GM20431 (cell line): ENCODE measurements around the gene ADPRHL1.
"Not testable (repeated sequence)": the region's sequence is repeated elsewhere in the genome, so short reads cannot be mapped to it uniquely, and the experiment has no call there.

Experiments used
- in situ Hi-C: fragments of 300-500 bp; cut with MseI, MboI; formaldehyde crosslinking; loops from one replicate; pipeline ENCODE4 v1.15.0; 2020; ENCODE audit warnings: low sequenced_read_pairs; ENCODE audit not compliant: unreplicated experiment

The ADPRHL1 gene

DNA sequence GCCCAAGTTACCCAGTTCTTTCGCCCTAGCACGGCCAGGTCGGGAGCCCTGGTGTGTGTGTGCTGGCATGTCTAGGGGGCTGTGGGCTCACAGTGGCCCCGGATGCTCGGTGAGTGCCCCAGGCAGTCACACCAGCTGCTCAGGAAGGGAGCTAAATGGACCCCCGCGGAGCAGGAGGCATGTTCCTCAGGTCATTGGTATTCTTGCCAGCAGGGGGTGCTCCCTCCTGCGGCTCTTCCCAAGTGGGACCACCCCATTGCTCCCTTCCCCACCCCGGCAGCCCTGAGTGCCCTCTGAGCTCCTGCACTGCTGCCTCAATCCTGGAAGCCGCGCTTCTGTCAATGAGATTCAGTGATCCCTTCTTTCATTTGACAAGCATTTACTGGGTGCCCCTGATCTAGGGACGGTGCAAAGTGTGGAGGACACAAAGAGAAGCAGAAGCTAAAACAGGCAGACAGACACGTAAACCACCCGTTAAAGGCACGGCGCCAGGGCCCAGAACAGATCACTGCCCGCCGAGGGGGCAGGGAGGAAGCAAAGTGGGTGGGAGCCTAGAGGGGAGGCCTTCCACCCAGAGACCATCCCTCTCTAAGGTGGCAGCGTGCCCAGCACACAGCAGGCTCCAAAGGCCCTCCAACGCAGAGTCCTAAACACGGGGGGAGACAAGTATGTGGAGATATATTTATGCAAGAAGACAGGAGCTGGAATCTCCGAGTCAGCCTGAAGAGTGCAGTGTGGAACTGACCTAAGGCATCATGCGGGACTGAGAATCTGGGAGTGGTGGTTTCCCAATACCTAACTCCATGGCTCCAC lies 5.2 kb upstream of the ADPRHL1 start:
- in situ Hi-C loops, result no loop called here

DNA sequence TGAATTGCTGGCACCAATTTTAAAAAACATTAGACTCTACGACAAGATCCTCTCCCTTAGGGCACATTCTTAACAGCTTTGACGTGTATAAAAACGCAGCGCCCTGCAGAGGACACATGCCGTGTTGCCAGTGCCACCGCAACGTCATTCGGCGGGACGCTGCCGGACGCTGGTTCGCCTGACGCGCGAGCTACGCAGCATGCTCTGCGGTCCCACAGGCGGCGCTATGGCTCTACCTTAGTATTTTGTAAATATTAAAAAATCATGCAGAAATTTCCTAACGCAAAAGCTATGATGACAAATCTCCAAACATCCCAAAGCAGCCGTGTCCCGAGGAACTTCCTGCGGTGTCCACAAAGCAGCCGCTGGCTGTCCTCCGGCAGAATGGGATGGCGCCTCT lies 4.2 kb upstream of the ADPRHL1 start:
- in situ Hi-C loops, result no loop called here

DNA sequence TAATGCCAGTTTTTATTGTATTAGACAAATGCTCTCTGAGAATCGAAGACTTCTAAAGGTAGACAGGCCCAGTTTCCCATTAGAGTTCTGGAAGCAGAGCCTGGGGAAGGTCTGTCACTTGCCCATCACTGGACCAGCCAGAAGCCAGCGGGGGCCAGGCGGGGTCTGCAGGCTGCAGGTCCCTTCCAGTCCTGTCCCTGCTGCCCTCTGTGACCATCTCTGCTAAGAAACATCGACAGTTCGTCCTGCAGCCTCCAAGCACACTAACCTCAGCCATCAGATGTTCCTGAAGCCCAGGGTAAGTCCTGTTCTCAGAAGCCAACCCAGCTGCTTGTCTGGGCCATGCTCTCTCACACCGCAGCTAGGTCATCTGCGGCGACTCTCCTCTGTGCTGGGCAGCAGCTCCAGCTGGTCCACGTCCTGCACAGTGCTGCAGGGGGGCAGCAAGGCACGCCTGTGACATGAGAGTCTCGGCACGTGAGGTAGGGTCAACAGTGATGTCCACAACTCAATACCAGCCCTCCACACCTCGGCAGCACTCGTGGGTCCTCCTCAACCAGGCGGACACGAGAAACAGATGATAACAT lies 2.9 kb upstream of the ADPRHL1 start:
- in situ Hi-C loops, result no loop called here

DNA sequence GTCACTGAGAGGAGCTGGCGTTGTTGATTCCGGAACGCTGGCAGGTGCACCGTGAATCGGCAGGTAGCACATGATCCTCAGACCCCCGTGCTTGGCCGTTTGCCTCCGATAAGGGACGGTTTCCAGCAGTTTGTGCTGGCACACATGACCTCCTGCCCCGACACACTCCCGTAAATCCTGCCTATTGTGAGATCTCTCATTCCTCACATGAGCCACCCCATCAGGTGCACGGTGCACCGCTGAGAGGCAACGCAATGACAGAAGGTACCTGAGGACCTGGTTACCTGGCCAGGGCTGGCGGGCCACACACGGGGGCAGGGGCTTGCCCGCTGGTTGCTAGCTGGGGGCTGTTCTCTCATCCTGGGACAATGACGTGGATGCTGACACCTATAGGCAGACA lies 2.1 kb upstream of the ADPRHL1 start:
- in situ Hi-C loops, result no loop called here

DNA sequence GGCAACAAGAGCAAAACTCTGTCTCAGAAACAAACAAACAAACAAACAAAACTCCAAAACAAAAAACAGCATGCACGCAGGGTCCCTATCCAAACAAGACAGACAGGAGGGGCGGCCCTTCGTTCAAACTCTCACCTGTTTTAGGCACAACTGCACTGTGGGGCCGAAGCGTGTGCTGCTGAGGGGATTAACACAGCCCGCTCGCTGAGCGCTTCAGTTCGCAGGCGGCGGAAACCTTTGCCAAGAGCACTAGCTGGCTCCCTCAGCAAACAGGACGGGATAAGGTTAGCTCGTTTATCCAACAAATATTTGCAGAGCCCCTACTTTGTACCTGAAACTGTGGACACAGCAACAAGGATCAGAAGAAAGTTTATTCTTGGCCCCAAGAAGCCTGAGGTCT lies 1.6 kb upstream of the ADPRHL1 start:
- in situ Hi-C loops, result no loop called here

DNA sequence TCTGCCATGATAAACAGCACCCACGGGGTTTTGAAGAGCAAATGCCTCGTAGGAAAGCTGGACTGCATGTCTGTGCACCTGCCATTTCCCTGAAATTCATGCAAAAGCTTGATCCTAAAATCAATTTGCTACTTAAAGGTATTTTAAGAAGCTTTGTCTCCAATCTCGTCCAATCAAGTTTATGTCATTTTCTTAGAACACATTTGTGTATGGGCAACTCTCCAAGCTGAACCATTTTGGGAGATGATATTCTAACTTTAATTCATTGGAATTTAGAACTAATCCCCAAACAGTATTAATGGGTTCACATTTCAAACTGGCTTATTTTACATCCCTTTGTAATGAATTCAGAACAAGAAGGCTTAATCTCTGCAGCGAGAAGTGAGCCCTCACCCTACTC lies 822 bp downstream of the ADPRHL1 start:
- in situ Hi-C loops, result no loop called here

DNA sequence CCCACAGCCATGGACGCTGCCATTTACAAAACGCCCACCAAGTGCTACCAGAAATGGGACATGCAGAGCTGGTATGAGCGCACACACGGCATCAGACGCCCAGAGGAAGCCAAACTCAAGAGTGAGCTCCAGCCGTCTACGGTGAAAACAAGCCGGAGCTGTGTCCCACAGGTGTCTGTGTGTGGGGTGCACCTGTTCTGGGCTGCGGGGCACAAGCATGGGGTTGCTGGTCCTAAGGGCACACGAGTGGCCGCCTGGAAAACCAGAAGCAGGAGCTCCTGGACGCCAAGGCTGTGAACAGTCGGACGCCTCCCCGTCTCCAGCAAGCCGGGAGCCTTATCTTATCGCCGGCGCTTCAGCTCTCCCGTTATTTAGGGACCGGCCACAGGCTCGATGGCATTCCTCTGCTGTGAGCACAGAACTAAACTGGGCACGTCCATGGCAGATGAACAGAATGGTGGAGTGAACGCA lies 1.3 kb downstream of the ADPRHL1 start:
- in situ Hi-C loops, result no loop called here

DNA sequence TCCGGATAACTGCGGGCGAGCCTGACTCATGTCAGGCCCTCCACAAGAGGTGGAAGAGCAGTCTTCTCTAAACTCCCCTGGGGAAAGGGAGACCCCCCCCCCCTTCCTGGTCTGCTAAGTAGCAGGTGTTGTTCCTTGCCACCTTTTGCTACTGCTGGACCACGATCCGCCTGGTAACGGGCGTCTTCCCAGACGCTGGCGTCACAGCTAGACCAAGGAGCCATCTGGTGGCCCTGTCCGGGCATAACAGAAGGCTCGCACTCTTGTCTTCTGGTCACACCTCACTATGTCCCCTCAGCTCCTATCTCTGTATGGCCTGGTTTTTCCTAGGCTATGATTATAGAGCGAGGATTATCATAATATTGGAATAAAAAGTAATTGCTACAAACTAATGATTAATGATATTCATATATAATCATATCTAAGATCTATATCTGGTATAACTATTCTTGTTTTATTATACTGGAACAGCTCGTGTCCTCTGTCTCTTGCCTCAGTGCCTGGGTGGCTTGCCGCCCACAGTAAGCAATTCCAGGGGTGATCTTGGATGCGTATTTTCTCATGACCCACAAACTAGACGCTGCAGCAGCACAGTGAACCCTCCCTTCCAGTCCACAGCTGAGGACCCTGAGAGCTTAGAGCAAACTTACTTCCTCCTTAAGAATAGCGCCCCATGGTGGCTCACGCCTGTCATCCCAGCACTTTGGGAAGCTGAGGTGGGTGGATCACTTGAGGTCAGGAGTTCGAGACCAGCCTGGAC lies 2.2 kb downstream of the ADPRHL1 start:
- in situ Hi-C loops, result not testable (repeated sequence)

DNA sequence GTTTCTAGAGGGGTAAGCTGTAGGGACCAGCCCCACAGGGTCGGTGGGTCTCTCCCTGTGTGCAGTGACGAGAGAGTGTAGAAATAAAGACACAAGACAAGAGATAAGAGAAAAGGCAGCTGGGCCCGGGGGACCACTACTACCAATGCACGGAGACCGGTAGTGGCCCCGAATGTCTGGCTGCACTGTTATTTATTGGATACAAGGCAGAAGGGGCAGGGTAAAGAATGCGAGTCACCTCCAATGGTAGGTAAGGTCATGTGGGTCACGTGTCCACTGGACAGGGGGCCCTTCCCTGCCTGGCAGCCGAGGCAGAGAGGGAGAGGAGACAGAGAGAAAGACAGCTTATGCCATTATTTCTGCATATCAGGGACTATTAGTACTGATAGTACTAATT lies 2.9 kb downstream of the ADPRHL1 start:
- in situ Hi-C loops, result not testable (repeated sequence)

DNA sequence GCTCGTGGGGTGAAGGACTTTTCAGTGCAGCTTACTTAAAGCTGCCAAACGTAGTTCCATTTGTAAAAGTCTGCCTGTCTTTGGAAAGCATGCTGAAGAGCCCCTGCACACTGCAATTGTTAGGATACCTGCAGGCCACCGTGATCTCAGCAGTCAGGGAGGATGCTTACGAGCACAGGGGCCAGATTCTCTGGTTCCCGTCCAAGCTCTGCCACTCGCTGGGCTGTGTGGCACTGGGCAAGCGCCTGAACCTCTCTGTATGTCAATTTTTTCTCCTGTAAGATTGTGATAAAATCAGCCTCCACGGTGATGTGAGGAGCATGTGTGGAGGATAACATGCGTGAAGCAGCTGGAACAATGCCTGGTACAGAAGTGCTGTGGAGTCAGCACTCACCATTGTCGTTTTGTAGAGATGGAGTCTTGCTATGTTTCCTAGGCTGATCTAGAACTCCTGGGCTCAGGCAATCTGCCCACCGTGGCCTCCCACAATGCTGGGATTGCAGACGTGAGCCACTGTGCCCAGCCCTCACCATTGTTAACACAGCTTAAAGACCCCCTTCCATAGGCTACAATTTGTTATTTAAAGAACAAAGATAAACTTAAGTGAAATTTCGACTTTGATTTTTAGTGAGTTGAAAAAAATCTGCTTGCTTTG lies 3.5 kb downstream of the ADPRHL1 start:
- in situ Hi-C loops, result no loop called here

DNA sequence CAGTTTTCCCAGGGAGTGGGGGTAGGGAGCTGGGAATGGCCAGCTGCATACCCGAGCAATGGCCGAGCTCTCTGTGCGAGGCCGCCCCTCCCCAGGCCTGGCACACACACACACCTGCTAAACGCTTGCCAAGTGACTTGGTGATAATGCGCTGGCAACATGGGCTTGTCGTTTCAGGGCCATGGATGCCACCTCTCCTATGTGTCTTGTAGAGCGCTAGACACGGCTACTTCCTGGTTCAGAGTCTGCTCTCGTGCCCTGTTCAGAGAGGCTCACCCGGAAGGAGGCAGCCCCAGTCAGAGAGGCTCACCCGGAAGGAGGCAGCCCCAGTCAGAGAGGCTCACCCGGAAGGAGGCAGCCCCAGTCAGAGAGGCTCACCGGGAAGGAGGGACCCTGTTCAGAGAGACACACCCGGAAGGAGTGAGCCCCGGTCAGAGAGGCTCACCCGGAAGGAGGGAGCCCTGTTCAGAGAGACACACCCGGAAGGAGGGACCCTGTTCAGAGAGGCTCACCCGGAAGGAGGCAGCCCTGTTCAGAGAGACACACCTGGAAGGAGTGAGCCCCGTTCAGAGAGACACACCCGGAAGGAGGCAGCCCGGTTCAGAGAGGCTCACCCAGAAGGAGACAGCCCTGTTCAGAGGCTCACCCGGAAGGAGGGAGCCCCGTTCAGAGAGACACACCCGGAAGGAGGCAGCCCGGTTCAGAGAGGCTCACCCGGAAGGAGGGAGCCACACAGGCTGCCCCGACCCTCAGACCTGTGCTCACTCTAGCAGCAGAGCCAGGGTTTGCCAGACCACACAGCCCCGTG lies 4.2 kb downstream of the ADPRHL1 start:
- in situ Hi-C loops, result no loop called here

DNA sequence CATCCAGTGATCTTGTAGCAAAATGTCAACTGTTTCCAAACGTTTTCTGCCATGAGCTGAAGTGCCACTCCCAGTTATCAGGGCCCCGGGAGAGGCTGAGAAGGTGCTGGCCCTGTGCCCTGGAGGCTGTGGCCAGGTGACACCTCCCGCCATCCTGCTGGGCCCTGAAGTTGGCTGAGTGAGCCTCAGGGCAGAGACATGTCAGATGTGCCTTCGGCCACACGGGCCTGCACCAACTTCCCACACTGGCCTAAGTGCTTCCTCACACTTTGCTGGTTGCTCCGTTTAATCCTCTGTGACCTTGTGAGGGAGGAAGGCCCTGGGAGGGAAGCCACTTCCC lies 4.8 kb downstream of the ADPRHL1 start:
- in situ Hi-C loops, result no loop called here

DNA sequence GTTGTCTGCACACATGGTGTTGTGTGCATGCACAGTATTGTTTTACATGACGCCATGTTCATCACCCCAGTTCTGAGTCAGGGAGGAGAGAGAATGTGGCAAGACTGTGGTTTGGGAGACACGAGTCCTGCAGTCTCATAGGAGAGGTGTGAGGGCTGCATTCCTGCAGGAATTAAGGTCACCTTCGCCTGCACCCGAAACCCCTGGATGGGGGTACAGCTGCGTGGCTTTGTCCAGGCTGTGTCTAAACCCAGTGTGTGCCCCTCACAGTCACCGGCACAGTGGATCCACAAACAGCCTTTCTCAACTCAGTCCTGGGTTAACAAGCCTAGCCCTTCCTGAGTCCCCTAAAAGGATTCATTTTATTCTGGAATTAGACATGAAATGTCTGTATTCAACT lies 5.7 kb downstream of the ADPRHL1 start:
- in situ Hi-C loops, result no loop called here

DNA sequence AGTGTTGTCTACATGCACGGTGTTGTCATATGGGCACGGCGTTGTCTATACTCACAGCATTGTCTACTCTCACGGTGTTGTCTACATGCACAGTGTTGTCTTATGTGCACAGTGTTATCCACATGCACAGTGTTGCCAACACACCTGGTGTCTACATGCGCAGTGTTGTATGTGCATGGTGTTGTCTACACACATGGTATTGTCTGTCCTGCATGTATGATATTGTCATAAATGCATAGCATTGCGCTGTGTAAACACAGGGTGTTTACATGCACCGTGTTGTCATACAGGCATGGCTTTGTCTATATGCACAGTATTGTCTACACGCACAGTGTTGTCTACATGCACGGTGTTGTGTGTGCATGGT lies 6.8 kb downstream of the ADPRHL1 start:
- in situ Hi-C loops, result no loop called here

DNA sequence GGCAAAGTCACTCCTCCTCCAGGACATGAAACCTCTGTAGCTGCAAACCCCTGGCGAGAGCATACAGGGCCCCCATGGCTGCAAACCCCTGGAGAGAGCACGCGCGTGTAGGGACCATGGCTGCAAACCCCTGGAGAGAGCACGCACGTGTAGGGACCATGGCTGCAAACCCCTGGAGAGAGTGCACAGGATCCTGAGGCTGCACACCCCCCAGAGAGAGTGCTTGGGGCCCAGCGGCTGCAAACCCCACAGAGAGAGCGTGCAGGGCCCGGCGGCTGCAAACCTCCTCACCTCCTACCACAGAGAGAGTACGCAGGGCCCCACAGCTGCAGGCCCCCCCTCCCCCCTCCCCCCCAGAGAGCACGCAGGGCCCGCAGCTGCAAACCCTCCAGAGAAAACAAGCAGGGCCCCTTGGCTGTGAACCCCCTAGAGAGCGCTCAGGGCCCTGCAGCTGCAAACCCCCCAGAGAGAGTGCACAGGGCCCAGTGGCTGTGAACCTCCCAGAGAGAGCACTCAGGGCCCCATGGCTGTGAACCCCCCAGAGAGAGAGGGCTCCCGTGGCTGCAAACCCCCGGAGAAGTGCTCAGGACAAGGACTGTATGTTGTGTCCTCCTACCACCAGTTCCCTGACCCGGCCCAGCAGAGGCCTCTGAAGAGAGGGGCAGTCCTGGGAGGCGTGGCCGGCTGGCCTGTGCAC lies 7.3 kb downstream of the ADPRHL1 start:
- in situ Hi-C loops, result no loop called here

DNA sequence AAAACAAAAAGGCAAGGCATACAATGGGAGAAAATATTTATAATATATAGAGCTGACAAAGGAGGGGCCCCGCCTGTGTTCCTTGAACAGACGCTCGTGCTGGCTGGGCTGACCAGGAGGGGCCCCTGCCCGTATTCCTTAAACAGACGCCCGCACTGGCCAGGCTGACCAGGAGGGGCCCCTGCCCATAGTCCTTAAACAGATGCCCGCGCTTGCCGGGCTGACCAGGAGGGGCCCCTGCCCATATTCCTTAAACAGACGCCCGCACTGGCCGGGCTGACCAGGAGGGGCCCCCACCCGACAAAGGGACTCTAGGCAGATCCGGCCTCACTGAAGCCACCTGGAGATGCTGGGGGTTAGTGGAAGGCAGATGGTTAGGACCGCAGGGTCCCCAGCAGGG lies 9.3 kb downstream of the ADPRHL1 start:
- in situ Hi-C loops, result no loop called here

DNA sequence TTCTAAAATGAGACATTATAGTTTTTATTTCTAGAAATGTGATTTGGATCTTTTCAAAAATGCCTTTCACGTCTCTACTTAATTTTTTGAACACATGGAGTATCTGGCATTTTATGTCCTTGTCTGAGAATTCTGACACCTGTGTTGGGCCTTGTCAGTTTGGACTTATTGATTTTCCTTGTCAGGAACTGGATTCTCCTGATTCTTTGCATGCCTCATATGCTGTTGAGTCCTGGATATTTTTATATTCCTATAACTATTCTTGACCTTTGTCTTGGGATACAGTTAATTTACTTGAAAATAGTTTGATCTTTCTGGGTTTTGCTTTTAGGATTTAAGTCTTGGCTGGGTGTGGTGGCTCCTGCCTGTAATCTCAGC lies 10.3 kb downstream of the ADPRHL1 start:
- in situ Hi-C loops, result no loop called here

DNA sequence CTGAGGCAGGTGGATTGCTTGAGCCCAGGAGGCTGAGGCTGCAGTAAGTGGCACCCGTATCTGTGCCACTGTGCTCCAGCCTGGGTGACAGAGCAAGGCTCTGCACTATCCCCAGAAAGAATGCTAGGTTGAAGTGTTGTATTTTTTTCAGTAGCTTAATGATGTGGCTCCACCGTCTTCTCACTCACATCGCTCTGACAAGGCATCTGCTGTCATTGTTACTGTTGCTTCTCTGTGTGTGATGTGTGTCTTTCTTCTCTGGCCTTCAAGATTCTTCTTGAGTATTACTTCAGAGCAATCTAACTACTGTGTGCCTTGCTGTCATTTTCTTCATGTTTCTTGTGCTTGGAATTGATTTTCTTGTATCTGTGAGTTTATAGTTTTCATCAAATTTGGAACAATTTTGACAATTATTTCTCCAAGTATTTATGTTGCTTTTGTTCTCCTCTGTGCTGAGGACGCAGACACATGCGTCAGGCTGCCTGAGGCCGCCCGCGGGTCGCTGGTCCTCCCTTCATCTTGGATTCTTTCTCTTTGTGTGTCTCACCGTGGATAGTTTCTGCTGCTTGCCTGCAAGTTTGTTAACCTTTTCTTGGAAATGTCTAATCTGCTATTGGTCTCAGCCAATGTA lies 10.8 kb downstream of the ADPRHL1 start:
- in situ Hi-C loops, result no loop called here

DNA sequence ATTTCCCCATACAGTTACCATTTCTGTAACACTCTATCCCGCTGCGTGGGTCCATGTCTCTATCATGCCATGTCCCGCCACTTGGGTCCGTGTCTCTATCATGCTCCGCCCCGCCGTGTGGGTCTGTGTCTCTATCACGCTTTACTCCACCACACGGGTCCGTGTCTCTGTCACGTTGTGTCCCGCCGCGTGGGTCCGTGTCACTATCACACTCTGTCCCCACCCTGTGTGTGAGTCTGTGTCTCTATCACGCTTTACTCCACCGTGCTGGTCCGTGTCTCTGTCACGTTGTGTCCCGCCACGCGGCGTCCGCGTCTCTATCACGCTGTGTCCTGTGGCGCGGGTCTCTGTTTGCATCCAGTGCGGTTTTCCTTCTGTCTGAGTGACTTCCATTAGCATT lies 11.6 kb downstream of the ADPRHL1 start:
- in situ Hi-C loops, result no loop called here
